Measurements from ENCODE around the gene CYP1B1. TPM values are rescaled to one million over a fixed set of nuclear protein-coding genes. Genes with fewer than 3 reads are reported as not detected.

The CYP1B1 gene
- total RNA-seq, 1 donor from 2014 or later: 0.39 TPM

GRCh38 chr2:38121481-38121880 lies 45.5 kb upstream of the CYP1B1 start:
- DNase-seq (ENCODE audit: low spot score): no peak
- Histone ChIP-seq H3K36me3 (no peaks in the 10 kb centered on the region), H3K27ac (no peak overlapping the region), H3K79me2 (ENCODE audit: low read depth) (no peaks in the 10 kb centered on the region), H3K27me3 (no peaks in the 10 kb centered on the region), H3K4me2 (no peak overlapping the region), H4K20me1 (ENCODE audit: low read depth) (no peaks in the 10 kb centered on the region), H2AFZ (replicated peaks) (no peak overlapping the region), H3K4me3 (no peak overlapping the region), H3K9ac (no peak overlapping the region), H3F3A (ENCODE audit: low read depth) (no peaks in the 10 kb centered on the region), H3K4me1 (no peaks in the 10 kb centered on the region), H3K9me3 (ENCODE audit: low read depth) (no peaks in the 10 kb centered on the region)
- no peak overlapping the region for H3K4me3 Mint-ChIP-seq
- peaks cover 4% of the 10 kb centered on the region for H3K27me3 Mint-ChIP-seq (ENCODE audit: insufficient read depth, low read depth)
- H3K4me1 Mint-ChIP-seq: no peaks in the 10 kb centered on the region
- H3K27ac Mint-ChIP-seq: no peak overlapping the region
- H3K36me3 Mint-ChIP-seq: peaks cover 1% of the 10 kb centered on the region
- H3K9me3 Mint-ChIP-seq: peaks cover 6% of the 10 kb centered on the region
- TF ChIP-seq EZH2 (IDR thresholded peaks at IDR 0.05): no peak
- no peak for TF ChIP-seq CTCF (IDR thresholded peaks at IDR 0.05)
- TF ChIP-seq EZH2phosphoT487 (IDR thresholded peaks at IDR 0.05): no peak

GRCh38 chr2:38120829-38121228 lies 44.9 kb upstream of the CYP1B1 start:
- H3K4me3 ChIP-seq: no peak overlapping the region
- no peaks in the 10 kb centered on the region for H3K79me2 ChIP-seq (ENCODE audit: low read depth)
- H3K36me3 Mint-ChIP-seq: peaks cover under 1% of the 10 kb centered on the region
- H3K9me3 ChIP-seq (ENCODE audit: low read depth): no peaks in the 10 kb centered on the region
- no peaks in the 10 kb centered on the region for H3K27me3 ChIP-seq
- H3K27me3 Mint-ChIP-seq (ENCODE audit: insufficient read depth, low read depth): peaks cover 4% of the 10 kb centered on the region
- no peak overlapping the region for H3K4me2 ChIP-seq
- no peak overlapping the region for H2AFZ ChIP-seq (replicated peaks)
- H3K9ac ChIP-seq: no peak overlapping the region
- peaks cover 4% of the 10 kb centered on the region for H3K9me3 Mint-ChIP-seq
- H3K27ac Mint-ChIP-seq: no peak overlapping the region
- DNase-seq (ENCODE audit: low spot score): no peak
- H3K27ac ChIP-seq: no peak overlapping the region
- no peak for TF ChIP-seq EZH2phosphoT487 (IDR thresholded peaks at IDR 0.05)
- TF ChIP-seq CTCF (IDR thresholded peaks at IDR 0.05): no peak
- TF ChIP-seq EZH2 (IDR thresholded peaks at IDR 0.05): no peak
- no peaks in the 10 kb centered on the region for H3F3A ChIP-seq (ENCODE audit: low read depth)
- no peaks in the 10 kb centered on the region for H3K36me3 ChIP-seq
- no peaks in the 10 kb centered on the region for H3K4me1 ChIP-seq
- no peaks in the 10 kb centered on the region for H4K20me1 ChIP-seq (ENCODE audit: low read depth)
- H3K4me3 Mint-ChIP-seq: no peak overlapping the region
- peaks cover 2% of the 10 kb centered on the region for H3K4me1 Mint-ChIP-seq

DNA sequence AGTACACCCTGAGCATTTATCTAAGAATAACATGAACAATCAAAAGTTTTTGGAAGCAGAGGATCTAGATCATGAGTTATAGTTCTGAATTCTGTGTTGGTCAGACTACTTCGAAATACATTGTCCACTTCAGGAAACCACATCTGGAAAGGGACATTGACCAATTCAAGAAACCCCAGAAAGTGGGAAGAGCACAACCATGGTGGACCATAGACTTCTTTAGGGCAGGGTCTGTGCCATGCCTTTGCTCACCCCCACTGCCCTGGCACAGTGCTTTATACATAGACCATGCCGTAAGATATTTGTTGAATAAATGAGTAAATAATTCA lies 44.3 kb upstream of the CYP1B1 start:
- Histone ChIP-seq H3K36me3 (no peaks in the 10 kb centered on the region), H3K79me2 (ENCODE audit: low read depth) (no peaks in the 10 kb centered on the region), H3F3A (ENCODE audit: low read depth) (no peaks in the 10 kb centered on the region), H2AFZ (replicated peaks) (no peak overlapping the region), H3K4me2 (no peak overlapping the region), H3K9me3 (ENCODE audit: low read depth) (no peaks in the 10 kb centered on the region), H3K27me3 (no peaks in the 10 kb centered on the region), H3K27ac (no peak overlapping the region), H3K9ac (no peak overlapping the region), H3K4me1 (no peaks in the 10 kb centered on the region), H4K20me1 (ENCODE audit: low read depth) (no peaks in the 10 kb centered on the region), H3K4me3 (no peak overlapping the region)
- Mint-ChIP-seq H3K4me1 (peaks cover 4% of the 10 kb centered on the region), H3K27ac (no peak overlapping the region), H3K27me3 (ENCODE audit: insufficient read depth, low read depth) (peaks cover 4% of the 10 kb centered on the region), H3K4me3 (no peak overlapping the region), H3K36me3 (no peaks in the 10 kb centered on the region), H3K9me3 (peaks cover 2% of the 10 kb centered on the region)
- DNase-seq (ENCODE audit: low spot score): no peak
- TF ChIP-seq EZH2 (IDR thresholded peaks at IDR 0.05): no peak

DNA sequence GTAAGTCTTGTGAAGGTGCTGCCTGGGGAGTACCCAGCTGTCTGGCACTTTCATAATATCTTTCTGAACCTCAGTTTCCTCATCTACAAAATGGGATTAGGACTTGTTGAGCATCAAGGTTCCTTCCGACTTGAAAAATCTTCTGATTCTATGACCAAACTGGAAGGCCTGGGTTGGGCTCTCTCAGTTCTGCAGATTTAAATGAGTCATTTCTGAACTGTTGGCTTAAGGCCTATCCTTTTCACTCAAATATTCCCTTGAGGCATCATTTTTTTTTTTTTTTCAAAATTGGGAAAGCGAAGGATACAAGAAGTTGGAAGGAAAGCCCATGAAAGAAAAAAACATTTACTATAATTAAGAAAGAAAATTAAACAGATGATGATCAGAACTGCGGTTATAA lies 40.8 kb upstream of the CYP1B1 start:
- no peaks in the 10 kb centered on the region for H3F3A ChIP-seq (ENCODE audit: low read depth)
- no peak overlapping the region for H3K9ac ChIP-seq
- no peak for DNase-seq (ENCODE audit: low spot score)
- H4K20me1 ChIP-seq (ENCODE audit: low read depth): no peaks in the 10 kb centered on the region
- no peak overlapping the region for H3K4me2 ChIP-seq
- H3K4me1 ChIP-seq: no peaks in the 10 kb centered on the region
- H3K4me3 ChIP-seq: no peak overlapping the region
- Mint-ChIP-seq H3K27me3 (ENCODE audit: insufficient read depth, low read depth) (peaks cover 4% of the 10 kb centered on the region), H3K4me3 (no peak overlapping the region), H3K9me3 (peaks cover 9% of the 10 kb centered on the region), H3K36me3 (peaks cover 4% of the 10 kb centered on the region), H3K4me1 (peaks cover 20% of the 10 kb centered on the region), H3K27ac (no peak overlapping the region)
- H3K9me3 ChIP-seq (ENCODE audit: low read depth): no peaks in the 10 kb centered on the region
- H3K36me3 ChIP-seq: no peaks in the 10 kb centered on the region
- H3K27me3 ChIP-seq: no peaks in the 10 kb centered on the region
- TF ChIP-seq EZH2 (IDR thresholded peaks at IDR 0.05): no peak
- no peak for TF ChIP-seq EZH2phosphoT487 (IDR thresholded peaks at IDR 0.05)
- no peak for TF ChIP-seq CTCF (IDR thresholded peaks at IDR 0.05)
- H2AFZ ChIP-seq (replicated peaks): no peak overlapping the region
- no peak overlapping the region for H3K27ac ChIP-seq
- H3K79me2 ChIP-seq (ENCODE audit: low read depth): no peaks in the 10 kb centered on the region

Data from neural progenitor cell (in vitro differentiated cells).